PC-3 (cell line): ENCODE data around the gene TRIM24.

Source experiments
- EZH2 ChIP-seq: fragments of 300-600 bp; sonication (generic); IDR thresholded peaks from one replicate; pipeline ENCODE4 v1.6.1; 2017; ENCODE audit warnings: antibody characterized with exemption, mild to moderate bottlenecking, low read length; ENCODE audit not compliant: unreplicated experiment
- TF ChIP-seq, protein P1 (sequence below): fragments of 300-600 bp; sonication (generic); conservative IDR thresholded peaks from 2 replicates; pipeline ENCODE4 v1.5.1; 2017; ENCODE audit warnings: antibody characterized with exemption, low read depth, mild to moderate bottlenecking, low read length

- TF ChIP-seq, protein P1, sequence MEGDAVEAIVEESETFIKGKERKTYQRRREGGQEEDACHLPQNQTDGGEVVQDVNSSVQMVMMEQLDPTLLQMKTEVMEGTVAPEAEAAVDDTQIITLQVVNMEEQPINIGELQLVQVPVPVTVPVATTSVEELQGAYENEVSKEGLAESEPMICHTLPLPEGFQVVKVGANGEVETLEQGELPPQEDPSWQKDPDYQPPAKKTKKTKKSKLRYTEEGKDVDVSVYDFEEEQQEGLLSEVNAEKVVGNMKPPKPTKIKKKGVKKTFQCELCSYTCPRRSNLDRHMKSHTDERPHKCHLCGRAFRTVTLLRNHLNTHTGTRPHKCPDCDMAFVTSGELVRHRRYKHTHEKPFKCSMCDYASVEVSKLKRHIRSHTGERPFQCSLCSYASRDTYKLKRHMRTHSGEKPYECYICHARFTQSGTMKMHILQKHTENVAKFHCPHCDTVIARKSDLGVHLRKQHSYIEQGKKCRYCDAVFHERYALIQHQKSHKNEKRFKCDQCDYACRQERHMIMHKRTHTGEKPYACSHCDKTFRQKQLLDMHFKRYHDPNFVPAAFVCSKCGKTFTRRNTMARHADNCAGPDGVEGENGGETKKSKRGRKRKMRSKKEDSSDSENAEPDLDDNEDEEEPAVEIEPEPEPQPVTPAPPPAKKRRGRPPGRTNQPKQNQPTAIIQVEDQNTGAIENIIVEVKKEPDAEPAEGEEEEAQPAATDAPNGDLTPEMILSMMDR: no peak
- no peak for TF ChIP-seq EZH2
Measured at GRCh38 chr7:138515001-138515528, 55.0 kb downstream of the TRIM24 start.
